ENCODE results near the gene ARF5.

ARF5 gene

DNA sequence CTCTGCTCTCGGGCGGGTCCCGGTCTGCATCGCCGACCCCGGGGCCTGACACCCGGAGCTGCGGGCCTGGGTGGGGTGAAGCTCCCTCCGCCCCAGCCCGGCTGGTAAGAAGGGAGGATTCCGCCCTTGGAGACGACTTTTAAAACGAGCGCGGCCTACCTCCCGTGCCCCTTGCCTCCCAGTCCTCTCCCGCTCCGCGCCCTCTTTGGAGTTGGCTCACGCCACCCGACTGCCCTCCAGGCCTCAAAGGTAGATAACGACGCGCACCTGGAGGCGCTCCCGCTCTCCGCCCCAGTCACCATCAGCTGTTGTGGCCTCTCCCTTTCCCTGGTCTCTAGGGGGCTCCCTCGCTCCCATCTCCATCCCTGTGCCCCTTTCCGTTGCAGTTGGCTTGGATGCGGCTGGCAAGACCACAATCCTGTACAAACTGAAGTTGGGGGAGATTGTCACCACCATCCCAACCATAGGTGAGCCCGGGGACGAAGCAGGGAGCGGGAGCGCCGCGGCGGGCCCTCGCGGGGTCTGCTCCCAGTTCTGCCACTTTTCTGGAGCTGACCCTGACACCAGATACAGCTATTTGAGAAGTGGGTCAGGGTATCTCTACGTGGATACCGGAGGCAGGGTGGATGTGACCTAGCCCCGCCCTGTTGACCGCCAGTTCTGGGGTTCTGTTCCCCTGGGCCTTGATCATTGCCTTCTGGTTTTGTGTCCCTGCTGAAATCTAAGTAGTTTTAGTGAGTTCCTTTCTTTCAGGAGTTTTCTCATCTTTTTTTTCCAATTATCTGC, 679 bp downstream of the ARF5 start:
- no peak for DNase-seq (ENCODE audit: low read depth in 2 of 2)

DNA sequence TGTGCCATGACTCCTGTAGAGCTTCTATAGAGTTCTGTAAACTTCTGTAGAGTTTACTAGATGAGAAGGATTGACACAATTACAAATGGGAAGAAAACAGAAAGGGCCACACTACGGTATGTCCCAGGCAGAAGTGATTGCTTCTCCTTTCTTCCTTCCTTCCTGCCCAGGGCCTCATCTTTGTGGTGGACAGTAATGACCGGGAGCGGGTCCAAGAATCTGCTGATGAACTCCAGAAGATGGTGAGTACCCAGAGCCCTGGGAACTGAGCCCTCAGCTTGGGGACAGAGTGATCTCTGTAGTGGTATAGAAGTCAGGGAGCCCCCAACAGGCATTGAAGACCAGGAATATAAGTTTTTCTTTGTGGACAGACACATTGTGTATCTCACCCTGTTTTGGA, 1.7 kb downstream of the ARF5 start:
- no peak for DNase-seq (ENCODE audit: low read depth in 2 of 2)

DNA sequence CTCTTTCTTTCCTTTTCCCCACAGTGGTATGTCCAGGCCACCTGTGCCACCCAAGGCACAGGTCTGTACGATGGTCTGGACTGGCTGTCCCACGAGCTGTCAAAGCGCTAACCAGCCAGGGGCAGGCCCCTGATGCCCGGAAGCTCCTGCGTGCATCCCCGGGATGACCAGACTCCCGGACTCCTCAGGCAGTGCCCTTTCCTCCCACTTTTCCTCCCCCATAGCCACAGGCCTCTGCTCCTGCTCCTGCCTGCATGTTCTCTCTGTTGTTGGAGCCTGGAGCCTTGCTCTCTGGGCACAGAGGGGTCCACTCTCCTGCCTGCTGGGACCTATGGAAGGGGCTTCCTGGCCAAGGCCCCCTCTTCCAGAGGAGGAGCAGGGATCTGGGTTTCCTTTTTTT, 3.0 kb downstream of the ARF5 start:
- DNase-seq (ENCODE audit: low read depth in 2 of 2), result no peak

DNA sequence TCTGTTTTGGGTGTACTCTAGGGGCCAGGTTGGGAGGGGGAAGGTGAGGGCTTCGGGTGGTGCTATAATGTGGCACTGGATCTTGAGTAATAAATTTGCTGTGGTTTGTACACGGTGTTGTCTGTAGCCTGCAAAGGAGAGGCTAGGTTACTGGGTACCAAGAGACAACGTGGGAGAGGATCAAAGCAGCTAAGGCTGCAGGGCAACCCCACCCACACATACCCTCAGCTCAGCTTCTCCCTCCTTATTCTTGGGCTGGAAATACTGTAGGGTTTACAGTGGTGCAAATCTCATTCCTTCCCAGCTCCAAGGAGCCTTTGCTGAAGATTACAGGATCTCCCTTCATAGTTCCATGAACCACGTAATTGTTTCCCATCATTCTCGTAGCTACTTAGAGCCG, 3.4 kb downstream of the ARF5 start:
- no peak for DNase-seq (ENCODE audit: low read depth in 2 of 2)

DNA sequence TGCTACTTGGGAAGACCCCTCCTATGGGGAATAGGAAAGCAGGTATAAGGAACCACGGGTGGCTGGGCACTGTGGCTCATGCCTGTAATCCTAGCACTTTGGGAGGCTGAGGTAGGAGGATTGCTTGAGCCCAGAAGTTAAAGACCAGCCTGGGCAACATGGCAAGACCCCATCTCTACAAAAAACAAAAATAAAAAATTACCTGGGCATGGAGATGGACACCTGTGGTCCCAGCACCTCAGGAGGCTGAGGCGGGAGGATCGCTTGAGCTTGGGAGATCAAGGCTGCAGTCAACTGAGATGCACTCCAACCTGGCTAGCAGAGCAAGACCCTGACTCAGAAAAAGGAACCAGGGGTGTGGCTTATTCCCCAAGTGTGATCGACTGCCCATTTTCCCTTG, 4.3 kb downstream of the ARF5 start:
- no peak for DNase-seq (ENCODE audit: low read depth in 2 of 2)

DNA sequence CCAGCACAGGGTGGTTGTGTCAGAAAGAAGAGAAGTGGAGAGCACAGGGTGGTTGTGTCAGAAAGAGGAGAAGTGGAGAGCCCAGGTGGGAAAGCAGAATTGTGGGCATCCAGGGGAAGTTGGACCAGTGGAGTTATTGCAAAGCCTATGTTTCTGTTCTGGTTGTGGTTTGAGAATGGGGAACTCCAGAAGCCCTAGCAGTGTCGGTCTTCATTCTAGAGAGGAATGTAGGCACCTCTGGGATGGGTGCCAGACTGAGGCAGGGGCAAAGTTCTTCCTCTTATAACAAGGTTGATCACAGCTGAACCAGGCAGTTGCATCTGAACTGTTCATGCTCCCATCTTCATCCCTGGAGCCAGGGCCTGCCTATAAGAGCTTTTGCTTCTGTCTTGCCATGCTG, 6.3 kb downstream of the ARF5 start:
- no peak for DNase-seq (ENCODE audit: low read depth in 2 of 2)

DNA sequence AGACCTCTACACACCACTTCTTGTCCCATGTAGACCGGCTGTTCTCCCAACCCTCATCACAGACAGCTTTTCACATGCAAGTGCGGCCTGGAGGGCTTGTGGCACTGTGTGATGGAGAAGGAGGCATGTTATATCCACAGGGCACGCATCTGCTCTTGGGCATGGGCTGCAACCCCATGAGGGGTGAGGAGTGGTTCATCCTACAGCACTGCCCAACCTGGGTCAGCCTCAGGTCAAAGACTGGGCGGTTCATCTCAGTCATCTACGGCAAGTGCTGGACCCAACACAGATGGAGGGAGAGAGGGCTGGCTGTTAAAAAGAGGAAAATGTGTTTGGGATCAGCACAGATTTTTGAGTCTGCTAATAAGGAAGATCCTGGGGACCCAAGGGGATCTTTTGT, 7.5 kb downstream of the ARF5 start:
- DNase-seq (ENCODE audit: low read depth in 2 of 2), result no peak

DNA sequence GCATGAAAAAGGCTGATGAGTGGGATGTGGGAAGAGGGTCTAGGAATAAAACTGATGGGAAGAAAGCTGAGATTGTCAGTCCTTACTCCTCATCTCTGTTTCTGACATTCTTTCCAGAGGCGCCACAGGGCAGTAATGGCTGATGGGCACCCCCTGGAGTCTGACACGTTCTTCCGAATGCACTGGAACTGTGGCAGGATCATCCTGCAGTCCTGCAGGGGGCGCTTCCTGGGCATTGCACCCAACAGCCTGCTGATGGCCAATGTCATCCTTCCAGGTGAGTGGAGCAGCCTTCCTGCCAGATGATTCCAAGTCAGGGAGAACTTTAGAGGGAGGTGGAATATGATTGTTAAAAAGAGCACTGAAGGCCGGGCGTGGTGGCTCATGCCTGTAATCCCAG, 10.1 kb downstream of the ARF5 start:
- DNase-seq (ENCODE audit: low read depth in 2 of 2), result no peak

DNA sequence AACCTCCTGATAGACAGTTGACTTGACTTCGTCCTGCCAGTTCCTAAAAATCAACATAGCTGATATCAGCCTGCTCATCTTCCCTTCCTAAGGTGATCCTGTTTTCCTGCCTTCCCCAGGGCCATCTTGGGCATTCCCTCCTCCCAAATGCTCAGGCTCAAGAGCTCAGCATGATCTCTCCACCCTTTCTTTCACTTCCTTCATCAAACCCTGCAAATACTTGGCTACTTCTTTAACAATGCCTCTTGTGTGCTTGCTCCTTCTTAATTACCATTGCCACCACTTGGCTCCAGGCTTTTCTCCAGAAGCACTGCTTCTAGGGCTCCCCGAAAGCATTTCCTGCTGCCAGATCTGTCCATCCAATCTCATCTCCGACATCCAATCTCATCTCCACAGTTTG, 12.7 kb downstream of the ARF5 start:
- DNase-seq (ENCODE audit: low read depth in 2 of 2), result no peak

DNA sequence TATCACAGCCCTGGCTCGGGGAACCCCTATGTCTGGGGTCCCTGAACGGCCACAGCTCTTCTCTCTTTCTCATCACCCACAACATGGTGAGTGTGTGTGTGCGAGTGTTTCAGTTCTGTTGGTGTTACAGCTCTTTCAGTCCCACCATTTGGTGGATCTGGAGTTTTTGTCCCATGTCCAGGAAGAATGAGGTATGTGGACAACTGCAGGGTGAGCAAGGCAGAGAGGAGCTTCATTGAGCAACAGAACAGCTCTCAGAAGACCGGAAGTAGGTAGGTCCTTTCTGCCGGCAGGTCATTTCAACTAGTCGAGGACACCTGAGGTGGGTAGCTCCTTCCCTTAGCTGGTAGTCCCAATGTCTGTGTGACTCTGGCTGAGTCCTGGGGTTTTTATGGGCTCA, 20.2 kb downstream of the ARF5 start:
- no peak for DNase-seq (ENCODE audit: low read depth in 2 of 2)

DNA sequence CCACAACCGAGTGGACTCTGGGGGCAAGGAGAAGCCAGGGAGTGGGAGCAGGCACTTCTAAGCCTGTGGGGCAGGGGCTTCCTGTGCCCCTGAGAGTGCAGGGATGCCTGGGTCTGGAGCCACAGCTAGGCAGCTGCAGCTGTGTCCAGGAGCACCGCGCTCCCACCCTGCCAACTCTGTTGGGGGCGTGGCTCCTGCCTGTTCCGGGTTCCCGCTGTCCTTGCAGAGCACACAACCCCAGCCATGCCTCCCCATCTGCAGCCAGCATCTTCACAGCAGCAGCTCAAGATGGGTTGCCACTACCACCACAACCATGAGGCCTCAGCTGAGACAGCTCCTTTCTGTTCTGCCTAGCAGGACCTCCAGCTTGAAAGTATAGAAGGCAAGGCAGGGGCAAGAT, 21.1 kb downstream of the ARF5 start:
- DNase-seq (ENCODE audit: low read depth in 2 of 2), result no peak

DNA sequence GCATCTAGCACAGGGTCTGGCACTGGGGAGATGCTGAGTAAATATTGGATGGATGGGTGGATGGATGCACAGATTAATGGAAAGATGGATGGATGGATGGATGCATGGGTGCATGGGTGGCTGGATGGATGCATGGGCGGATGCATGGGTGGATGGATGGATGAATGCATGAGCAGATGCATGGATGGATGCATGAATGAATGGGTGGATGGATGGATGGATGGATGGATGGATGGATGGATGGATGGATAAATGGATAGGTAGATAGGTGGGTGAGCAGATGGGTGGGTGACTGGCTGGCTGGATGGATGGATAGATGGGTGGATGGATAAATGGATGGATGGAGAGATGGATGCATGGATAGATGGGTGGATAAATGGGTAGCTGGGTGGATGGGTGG, 24.1 kb downstream of the ARF5 start:
- no peak for DNase-seq (ENCODE audit: low read depth in 2 of 2)

DNA sequence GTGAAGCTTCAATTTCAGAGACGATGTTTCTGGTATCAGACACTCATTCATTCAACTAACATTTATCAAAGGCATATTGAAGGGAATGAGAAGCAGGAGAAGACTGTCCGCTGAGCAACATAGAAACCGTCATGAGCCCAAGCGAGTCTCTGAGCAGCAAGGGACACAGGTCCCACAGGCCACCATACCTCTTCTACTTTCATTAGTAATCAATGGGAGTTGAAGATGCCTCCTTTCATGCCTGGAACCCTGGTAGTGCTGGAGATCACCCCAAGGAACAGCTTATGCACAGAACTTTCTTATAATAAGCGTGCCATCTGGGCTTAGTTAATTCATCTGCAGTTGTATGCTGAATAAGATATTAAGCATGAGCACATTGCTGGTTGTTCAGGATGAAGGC, 28.5 kb downstream of the ARF5 start:
- DNase-seq (ENCODE audit: low read depth in 2 of 2), result no peak

DNA sequence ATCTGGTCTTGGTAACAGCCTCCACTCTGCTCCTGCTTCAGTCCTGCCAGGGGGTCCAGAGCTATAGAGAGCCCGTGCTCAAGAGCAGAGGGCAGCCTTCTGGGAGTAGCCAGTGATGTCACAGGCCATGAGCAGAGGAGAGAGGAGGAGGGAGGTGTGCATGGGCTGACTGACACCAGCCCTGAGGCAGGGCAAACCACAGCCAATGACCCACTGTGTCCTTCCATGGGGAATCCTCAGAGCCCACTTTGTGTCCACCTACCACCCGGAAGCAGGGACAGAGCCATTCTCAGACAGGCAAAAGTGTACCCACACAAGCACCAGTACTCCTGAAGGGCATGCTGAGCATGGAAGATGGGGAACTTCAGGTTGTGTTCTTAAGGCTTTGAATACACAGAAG, 29.8 kb downstream of the ARF5 start, which contains the start of gene PAX4:
Gene PAX4, minus strand, starts transcription at position 101 of the 400 bp plus-strand sequence. CDS start 2,214 bp downstream, outside the sequence.
- DNase-seq (ENCODE audit: low read depth in 2 of 2), result no peak

DNA sequence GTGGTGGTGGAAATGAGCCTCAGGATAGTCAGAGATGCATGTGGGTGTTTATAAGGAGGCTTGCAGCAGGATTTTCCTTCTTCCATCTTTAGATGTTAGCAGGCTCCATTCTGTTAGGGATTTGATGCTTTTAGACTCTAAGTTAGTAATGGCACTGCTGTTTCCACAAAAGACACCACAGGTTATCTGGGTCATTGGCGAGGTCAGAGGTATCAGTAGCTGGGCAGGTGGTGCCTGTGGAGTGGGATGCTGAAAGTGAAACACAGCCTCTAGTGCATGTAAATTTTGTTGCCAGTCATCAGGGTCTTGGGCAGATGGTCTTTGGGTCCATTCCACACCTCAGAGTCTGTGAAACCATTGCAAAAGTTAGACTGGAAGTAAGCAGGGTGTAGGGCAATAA, 30.6 kb downstream of the ARF5 start:
- no peak for DNase-seq (ENCODE audit: low read depth in 2 of 2)

DNA sequence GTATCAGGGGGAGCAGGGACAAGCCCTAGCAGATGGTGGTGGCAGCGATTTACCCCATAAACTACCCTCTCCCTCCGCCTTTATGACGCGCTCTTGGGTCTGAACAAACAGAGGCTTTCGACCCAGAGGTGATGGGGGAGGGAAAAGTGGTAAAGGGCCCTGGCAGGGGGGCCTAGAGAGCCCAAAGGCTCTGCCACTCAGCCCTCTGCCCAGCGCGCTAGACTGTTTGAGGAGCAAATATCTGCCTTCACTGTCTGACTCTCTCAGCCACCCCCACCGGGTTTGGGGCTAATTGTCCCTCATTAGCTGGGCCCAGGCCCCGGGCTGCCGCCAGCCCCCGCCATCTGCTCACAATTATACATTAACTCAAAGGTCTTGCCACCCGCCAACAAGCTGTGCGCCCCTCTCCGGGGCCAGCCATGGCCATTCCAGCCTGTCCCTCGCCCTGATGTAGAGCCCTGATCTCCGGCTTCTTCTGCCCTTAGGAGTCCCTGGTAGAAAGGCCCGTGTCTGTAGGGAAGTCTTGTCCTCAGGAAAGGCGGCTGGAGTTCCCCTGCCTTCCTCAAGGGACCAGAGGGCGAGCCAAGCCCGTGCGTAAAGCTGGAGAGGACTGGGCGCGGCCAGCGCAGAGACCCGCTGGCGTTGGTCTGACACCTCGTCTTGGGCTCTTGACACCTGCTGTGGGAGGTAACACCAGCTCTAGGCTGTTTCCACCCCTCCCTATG, 31.6 kb downstream of the ARF5 start:
- no peak for DNase-seq (ENCODE audit: low read depth in 2 of 2)

DNA sequence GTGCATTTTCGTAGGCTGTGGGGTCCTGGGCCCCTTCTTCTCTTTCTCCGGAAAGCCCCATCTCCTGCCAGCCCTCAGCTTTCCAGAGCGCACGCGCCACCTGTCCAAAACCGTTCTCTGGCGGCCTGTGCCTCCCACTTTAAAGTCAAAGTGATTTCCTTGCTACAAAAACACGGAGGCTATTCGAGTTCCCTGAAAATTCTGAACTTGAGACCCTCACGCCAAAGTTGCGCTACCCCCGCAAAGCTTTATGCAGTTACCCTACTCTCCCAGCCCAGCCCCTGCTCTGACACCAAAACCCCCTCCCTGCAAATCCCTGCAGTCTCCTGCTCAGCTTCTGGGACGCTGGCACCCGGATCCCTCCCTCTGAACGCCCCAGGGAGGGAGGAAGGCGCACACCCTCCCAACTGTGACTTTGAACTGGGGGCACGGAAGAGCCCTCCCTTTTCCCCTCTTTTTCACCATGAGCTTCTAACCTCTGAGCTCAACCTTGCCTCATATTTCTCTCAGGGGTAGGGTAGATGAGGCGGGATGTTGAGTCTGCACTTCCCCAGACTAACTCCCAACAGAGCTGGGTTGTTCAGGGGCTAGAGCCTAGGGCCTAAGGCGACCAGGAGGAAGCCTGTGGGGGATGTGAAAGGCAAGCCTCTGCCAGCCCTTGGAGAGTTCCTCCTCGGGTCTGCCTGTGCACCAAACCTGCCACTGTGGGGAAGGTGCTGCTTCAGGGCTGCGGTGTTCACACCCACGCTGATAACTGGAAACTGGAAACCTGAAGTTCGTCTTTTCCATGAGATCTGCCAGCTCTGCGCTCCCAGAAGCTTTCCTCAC, 32.4 kb downstream of the ARF5 start:
- DNase-seq (ENCODE audit: low read depth in 2 of 2), result no peak

DNA sequence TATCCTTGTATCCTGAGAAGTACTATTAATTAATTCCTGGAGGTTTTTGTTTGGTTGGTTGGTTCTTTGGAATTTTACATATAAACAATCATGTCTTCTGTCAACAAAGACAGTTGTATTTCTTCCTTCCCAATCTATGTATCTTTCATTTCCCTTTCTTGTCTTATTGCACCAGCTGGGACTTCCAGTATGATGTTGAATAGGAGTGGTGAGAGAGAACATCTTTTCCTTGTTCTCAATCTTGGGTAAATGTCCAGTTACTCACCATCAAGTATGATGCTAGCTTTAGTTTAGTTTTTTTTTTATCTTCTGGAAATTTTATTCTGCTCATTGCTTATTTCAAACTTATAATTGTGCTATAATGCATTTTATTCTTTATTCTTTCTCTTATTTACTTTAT, 37.1 kb downstream of the ARF5 start:
- DNase-seq (ENCODE audit: low read depth in 2 of 2), result no peak

DNA sequence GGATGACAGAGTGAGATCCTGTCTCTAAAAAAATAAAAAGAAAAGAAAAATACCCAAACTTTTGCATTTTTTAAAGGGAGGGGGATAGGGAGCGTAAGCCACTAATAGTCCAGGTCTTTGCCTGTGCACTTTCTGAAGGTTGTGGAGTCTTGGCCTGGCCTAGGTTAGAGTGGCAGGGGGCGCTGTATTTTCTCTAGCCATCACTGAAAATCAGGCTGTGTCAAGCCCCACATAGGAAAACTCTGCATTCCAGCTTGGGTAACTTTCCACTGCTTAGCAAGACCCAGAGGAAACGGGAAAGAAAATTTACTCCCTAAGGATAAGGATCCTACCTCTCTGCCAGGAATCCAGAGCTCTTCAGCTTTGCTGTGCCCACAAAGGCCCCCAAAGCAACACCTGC, 40.2 kb downstream of the ARF5 start:
- no peak for DNase-seq (ENCODE audit: low read depth in 2 of 2)

DNA sequence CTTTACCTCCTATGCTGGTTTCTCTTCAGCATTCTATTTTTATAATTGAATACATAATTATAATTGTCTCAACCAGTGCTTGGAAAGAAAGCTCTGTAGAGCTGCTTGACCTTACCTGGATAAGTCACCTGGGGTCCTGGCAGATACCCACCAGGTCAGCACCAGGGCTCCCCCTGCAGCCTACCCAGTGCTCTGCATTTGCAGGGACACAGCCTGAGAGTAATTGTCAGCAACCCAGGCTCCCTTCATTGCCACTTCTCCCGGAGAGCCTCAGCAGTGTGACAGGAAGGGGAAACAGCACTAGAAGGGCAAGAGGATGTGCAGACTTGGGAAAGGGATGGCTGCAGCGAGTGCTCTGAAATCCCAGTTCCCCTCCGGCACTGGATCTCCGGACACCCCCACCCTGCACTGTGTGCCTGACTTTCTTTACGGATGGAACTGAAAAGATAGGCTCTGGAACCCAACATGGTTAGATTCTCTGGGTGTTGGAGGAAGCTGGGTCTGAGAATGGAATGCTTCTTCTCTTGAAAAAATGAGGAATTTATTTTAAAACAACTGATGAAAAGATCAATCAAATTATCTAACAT, 41.1 kb downstream of the ARF5 start:
- peak in 1 of 2 donors; percentile 42 for DNase-seq (ENCODE audit: low read depth in 2 of 2)

DNA sequence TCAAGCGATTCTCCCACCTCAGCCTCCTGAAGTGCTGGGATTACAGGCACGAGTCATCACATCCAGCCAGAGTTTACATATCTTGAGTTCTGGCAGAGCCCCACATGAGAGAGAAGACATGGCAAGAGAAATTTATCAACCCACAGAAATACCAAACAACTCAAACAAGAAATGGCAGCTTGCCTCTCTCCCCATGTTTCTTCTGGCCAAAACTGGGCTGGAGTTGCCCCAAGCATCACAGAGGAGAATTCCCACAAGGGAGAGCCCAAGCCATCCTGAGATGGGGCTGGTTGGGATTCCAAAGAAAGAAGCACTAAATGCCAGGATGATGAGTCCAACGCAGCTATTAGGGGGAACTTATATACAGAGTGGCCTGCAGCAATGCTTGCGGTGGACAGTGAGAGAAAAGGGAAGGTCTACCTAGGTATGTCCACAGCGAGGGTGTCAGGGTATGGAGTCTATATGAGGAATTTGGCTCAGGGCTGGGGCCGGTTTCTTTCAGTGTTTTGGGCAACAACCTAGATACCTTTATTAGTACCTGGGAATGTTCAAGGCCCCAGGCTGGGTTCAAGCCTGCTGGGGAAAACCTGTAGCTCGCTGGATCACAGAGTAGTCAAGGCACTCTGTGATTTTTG, 44.2 kb downstream of the ARF5 start:
- DNase-seq (ENCODE audit: low read depth in 2 of 2), result no peak
